NCI-H226 (cell line): ENCODE results near the gene SPRR2A.
"Not testable (repeated sequence)": the region's sequence is repeated elsewhere in the genome, so short reads cannot be mapped to it uniquely, and the experiment has no call there.

Source experiments
- DNase-seq: peaks from one replicate; pipeline ENCODE4 v3.0.0-alpha.2; 2015

The SPRR2A gene

GRCh38 chr1:153057375-153057774, at the start of gene SPRR2A:
SPRR2A (minus strand) TSS chr1:153057512; CDS start chr1:153056735, 777 bp downstream.
- DNase-seq: no peak

- DNase-seq: peak; percentile 93
These were observed 42.9 kb upstream of the SPRR2A start for GRCh38 chr1:153100245-153100644.

GRCh38 chr1:153099461-153100045, 42.2 kb upstream of the SPRR2A start:
- no peak for DNase-seq

- DNase-seq: no peak
These were observed 38.5 kb upstream of the SPRR2A start for GRCh38 chr1:153095764-153096163.

GRCh38 chr1:153094426-153094825, 37.1 kb upstream of the SPRR2A start, which contains the start of gene SPRR2E:
SPRR2E (minus strand) TSS chr1:153094526; CDS start chr1:153093751, 775 bp downstream.
- no peak for DNase-seq

GRCh38 chr1:153087652-153088051, 30.3 kb upstream of the SPRR2A start:
- peak; percentile 40 for DNase-seq

- peak; percentile 72 for DNase-seq
These were observed 24.4 kb upstream of the SPRR2A start for GRCh38 chr1:153081736-153082135.

- no peak for DNase-seq
These were observed 15.8 kb upstream of the SPRR2A start for GRCh38 chr1:153072806-153073726.

GRCh38 chr1:153071511-153071910, 14.2 kb upstream of the SPRR2A start, which contains the start of gene SPRR2B:
SPRR2B (minus strand) TSS chr1:153071611; CDS start chr1:153070839, 772 bp downstream.
- no peak for DNase-seq

- DNase-seq: no peak
These were observed 12.9 kb upstream of the SPRR2A start for GRCh38 chr1:153070243-153070642.

- DNase-seq: no peak
These were observed 1.8 kb upstream of the SPRR2A start for GRCh38 chr1:153058826-153059784.

GRCh38 chr1:153058154-153058553, 842 bp upstream of the SPRR2A start:
- DNase-seq: no peak

GRCh38 chr1:153056111-153056510, 1.2 kb downstream of the SPRR2A start:
- not testable (repeated sequence) for DNase-seq

- no peak for DNase-seq
These were observed 8.1 kb downstream of the SPRR2A start for GRCh38 chr1:153049211-153049610.

- no peak for DNase-seq
These were observed 16.2 kb downstream of the SPRR2A start, which contains the start of gene SPRR2D for GRCh38 chr1:153040950-153041631. SPRR2D (minus strand) TSS chr1:153041120; CDS start chr1:153040346, 774 bp downstream.

GRCh38 chr1:153035211-153035610, 22.1 kb downstream of the SPRR2A start:
- no peak for DNase-seq

GRCh38 chr1:153032677-153033308, 24.5 kb downstream of the SPRR2A start:
- DNase-seq: peak; percentile 84

- no peak for DNase-seq
These were observed 25.2 kb downstream of the SPRR2A start for GRCh38 chr1:153032073-153032472.

- DNase-seq: no peak
These were observed 26.4 kb downstream of the SPRR2A start, which contains the start of gene SPRR1B for GRCh38 chr1:153030895-153031294. SPRR1B (plus strand) TSS chr1:153031203; CDS start chr1:153032346, 1,143 bp downstream.

GRCh38 chr1:153028766-153029165, 28.5 kb downstream of the SPRR2A start:
- DNase-seq: no peak

GRCh38 chr1:153025797-153026196, 31.5 kb downstream of the SPRR2A start:
- DNase-seq: no peak
